ENCODE data around the gene BIN1.

DNA sequence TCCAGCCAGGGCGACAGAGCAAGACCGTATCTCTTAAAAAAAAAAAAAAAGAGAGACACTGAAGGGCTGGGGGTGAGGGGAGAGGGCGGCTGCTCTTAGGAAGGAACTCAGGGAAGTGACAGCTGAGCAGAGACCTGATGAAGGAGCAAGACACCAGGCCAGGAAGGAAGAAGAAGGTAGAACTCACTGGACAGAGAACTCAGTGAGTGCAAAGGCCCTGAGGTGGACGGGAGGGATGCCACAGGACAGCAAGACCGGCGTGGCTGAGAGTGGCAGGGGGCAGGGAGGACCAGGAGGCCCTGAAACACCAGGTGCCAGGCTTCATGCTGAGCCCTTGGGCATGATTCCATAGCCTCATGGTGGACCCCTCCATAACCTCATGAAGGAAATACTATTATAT, 18.2 kb downstream of the BIN1 start:
- TF ChIP-seq EZH2 (IDR thresholded peaks at IDR 0.05; ENCODE audit: low read length) (no peak), CTCF (optimal IDR thresholded peaks at IDR 0.05 in 1 of 3, IDR thresholded peaks at IDR 0.05 in 1 of 3, conservative IDR thresholded peaks at IDR 0.05 in 1 of 3; ENCODE audit: extremely low read depth in 1 of 3, insufficient read depth in 2 of 3, low read length in 3 of 3) (no peak)
